ENCODE results near the gene NTM.
"Not testable (repeated sequence)": the region's sequence is repeated elsewhere in the genome, so short reads cannot be mapped to it uniquely, and the experiment has no call there.

Gene NTM

DNA sequence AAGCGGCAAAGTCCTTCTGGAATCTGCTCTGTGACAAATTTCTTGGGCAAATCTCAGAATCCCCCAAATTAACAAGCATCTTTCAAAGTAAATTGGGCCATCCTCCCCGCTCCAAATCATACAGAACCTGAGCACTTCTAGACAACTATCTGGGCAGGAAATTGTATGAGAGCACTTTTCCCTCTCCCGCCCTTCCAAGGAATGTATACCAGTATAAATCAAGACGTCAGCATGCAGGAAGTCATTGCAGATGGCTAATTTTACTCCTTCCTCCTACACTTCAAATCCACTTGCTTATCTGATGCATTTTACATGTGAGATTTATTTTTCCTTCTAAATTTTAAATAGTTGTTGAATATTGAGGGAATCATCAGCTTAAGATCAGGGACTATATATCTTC is 52.1 kb downstream of the NTM start:
- Mint-ChIP-seq H3K36me3 (ENCODE audit: low read depth) (no peaks in the 10 kb centered on the region), H3K27ac (no peak overlapping the region), H3K9me3 (no peaks in the 10 kb centered on the region), H3K4me3 (no peak overlapping the region), H3K4me1 (no peaks in the 10 kb centered on the region), H3K27me3 (peaks cover 2% of the 10 kb centered on the region)
- no peak for DNase-seq
- no peak for ATAC-seq

DNA sequence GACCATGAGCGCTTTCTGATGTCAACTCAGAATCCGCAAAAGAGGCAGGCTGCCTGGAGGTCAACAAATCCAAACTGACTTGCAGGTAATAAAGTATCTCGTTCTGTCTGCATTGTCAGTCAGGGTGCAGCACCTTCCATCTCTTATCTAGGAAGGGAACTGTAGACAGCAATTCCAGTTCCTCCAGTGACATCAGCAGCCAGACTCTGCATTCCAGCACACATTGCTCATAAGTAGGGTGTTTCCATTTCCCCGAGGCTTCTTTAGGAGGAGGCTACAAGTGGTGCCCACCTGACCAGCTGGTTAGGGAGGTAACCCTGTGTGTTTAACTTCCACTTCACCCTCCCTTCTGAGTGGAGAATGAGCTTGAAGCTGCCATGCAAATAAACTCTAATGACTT is 53.3 kb downstream of the NTM start:
- Mint-ChIP-seq H3K9me3 (peaks cover 4% of the 10 kb centered on the region), H3K4me1 (no peaks in the 10 kb centered on the region), H3K36me3 (ENCODE audit: low read depth) (no peaks in the 10 kb centered on the region), H3K4me3 (no peak overlapping the region), H3K27me3 (peaks cover 2% of the 10 kb centered on the region), H3K27ac (no peak overlapping the region)
- DNase-seq (no peak), ATAC-seq (no peak)

DNA sequence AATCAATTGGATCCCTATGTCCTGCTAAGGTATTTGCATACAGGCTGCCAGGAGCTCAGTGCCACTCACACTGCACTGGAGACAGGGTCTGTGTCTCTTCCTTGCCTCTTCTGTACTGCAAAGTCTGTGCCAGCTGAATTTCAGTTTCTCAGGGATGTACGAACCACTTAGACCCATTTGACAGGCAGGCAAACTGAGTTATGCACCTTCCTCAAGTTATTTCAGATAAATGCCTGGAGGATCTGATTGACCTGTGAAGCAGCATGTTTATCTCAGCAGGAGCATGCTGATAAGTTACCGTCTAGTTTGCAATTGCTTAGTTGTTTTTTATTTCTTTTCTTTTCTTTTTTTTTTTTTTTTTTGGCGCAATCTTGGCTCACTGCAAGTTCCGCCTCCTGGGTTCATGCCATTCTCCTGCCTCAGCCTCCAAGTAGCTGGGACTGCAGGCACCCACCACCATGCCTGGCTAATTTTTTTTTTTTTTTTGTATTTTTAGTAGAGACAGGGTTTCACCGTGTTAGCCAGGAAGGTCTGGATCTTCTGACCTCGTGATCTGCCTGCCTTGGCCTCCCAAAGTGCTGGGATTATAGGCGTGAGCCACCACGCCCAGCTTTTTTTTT is 54.0 kb downstream of the NTM start:
- H3K27ac Mint-ChIP-seq; H3K36me3 Mint-ChIP-seq (ENCODE audit: low read depth); ATAC-seq; H3K27me3 Mint-ChIP-seq; H3K4me3 Mint-ChIP-seq; DNase-seq; H3K9me3 Mint-ChIP-seq; H3K4me1 Mint-ChIP-seq: not testable (repeated sequence)

DNA sequence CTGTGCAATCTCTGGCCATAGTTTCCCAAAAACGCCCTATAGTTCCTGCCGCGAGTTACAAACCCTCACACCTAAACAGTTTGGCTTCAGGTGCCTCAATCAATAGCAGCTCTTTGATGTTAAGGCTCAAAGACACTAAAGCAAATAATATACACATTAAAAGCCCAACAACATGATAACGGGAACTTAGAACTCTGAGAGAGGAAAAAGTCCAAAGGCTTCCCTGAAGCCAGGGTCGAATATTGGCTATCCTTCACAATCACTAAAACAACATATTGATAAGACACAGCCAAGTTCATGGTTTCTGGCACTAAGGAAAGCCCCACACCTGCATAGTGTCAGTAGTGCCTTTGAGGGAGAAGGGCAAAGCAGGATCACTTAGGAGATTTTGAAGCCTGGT is 54.9 kb downstream of the NTM start:
- Mint-ChIP-seq H3K36me3 (ENCODE audit: low read depth) (no peaks in the 10 kb centered on the region), H3K4me3 (no peak overlapping the region), H3K27me3 (peaks cover 2% of the 10 kb centered on the region), H3K27ac (no peak overlapping the region), H3K4me1 (no peaks in the 10 kb centered on the region), H3K9me3 (peaks cover 4% of the 10 kb centered on the region)
- ATAC-seq (no peak), DNase-seq (no peak)

GRCh38 chr11:131428853-131429252 is 58.4 kb downstream of the NTM start:
- ATAC-seq = no peak
- Mint-ChIP-seq H3K9me3 (peaks cover 4% of the 10 kb centered on the region), H3K36me3 (ENCODE audit: low read depth) (no peaks in the 10 kb centered on the region), H3K4me1 (no peaks in the 10 kb centered on the region), H3K4me3 (no peak overlapping the region), H3K27ac (no peak overlapping the region), H3K27me3 (no peaks in the 10 kb centered on the region)
- DNase-seq = no peak

GRCh38 chr11:131430473-131431208 is 60.2 kb downstream of the NTM start:
- Mint-ChIP-seq H3K27ac (no peak overlapping the region), H3K4me1 (no peaks in the 10 kb centered on the region), H3K36me3 (ENCODE audit: low read depth) (no peaks in the 10 kb centered on the region), H3K4me3 (no peak overlapping the region), H3K9me3 (peaks cover 4% of the 10 kb centered on the region), H3K27me3 (no peaks in the 10 kb centered on the region)
- ATAC-seq (no peak), DNase-seq (no peak)

- Mint-ChIP-seq H3K4me3 (no peak overlapping the region), H3K36me3 (ENCODE audit: low read depth) (no peaks in the 10 kb centered on the region), H3K9me3 (peaks cover 7% of the 10 kb centered on the region), H3K27me3 (no peaks in the 10 kb centered on the region), H3K4me1 (no peaks in the 10 kb centered on the region), H3K27ac (no peak overlapping the region)
- DNase-seq (no peak), ATAC-seq (no peak)
Observed at GRCh38 chr11:131441051-131441810, 70.8 kb downstream of the NTM start.

DNA sequence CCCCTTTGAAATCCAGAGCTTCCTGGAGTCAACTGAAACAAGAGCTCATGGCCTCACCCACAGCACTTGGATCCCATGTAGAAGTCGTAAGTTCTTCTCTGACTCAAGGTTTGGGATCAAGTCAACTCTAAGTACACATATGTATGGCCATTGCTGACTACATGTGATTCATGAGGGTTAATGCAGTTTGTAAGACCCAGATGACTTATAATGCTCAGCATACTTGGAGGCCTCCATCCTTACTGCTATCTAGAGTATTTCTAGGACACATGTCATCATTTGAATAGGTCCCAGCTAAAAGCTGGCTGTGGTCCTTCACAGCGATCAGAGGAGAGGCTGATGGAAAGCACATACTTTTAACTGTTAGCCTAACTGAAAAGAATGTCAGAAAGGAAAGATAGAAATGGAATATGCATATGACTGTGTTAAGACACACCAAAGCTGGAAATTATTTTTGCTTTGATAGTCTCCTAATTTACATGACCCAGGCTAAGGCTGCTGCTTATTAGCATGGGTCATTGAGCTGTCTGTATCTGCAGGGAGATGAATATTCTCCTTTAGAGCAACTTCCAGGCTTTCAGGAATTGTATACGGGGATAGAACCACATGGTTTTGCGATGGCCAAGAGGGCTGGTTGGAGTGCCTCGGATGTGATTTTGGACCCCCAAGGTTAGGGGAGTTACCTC is 76.3 kb downstream of the NTM start:
- H3K27me3 Mint-ChIP-seq = peaks cover 5% of the 10 kb centered on the region
- H3K4me3 Mint-ChIP-seq = no peak overlapping the region
- ATAC-seq (no peak), DNase-seq (no peak)
- H3K27ac Mint-ChIP-seq = no peak overlapping the region
- no peaks in the 10 kb centered on the region for H3K4me1 Mint-ChIP-seq
- no peaks in the 10 kb centered on the region for H3K36me3 Mint-ChIP-seq (ENCODE audit: low read depth)
- H3K9me3 Mint-ChIP-seq = peaks cover 6% of the 10 kb centered on the region

- H3K36me3 Mint-ChIP-seq (ENCODE audit: low read depth) = no peaks in the 10 kb centered on the region
- H3K27me3 Mint-ChIP-seq = peaks cover 5% of the 10 kb centered on the region
- H3K27ac Mint-ChIP-seq = no peak overlapping the region
- H3K9me3 Mint-ChIP-seq = peaks cover 6% of the 10 kb centered on the region
- H3K4me3 Mint-ChIP-seq = no peak overlapping the region
- ATAC-seq (no peak), DNase-seq (no peak)
- no peaks in the 10 kb centered on the region for H3K4me1 Mint-ChIP-seq
Observed at GRCh38 chr11:131447277-131447815, 76.9 kb downstream of the NTM start.

DNA sequence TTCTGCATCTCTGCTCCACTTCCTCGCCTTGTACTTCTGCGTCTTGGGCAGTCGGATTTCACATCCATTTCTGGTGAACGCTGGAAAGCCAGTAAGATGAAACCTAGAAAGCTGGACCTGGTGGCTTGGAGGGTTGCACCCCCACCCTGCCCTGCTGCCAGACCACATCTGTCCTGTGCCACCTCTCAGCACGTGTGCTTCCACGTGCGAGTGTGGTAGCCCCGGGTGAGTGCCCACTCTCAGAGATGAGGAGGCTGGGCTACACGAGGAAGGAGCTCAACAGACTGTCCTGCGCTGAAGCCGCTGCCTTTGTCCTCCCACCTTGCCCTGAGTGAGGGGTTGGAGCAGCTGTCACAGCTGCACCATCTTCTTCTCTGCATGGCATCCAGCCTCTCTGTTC is 77.5 kb downstream of the NTM start:
- Mint-ChIP-seq H3K27ac (no peak overlapping the region), H3K4me3 (no peak overlapping the region), H3K9me3 (peaks cover 6% of the 10 kb centered on the region), H3K4me1 (no peaks in the 10 kb centered on the region), H3K27me3 (peaks cover 5% of the 10 kb centered on the region), H3K36me3 (ENCODE audit: low read depth) (no peaks in the 10 kb centered on the region)
- no peak for DNase-seq
- ATAC-seq = peak; percentile 13

GRCh38 chr11:131449036-131450019 is 78.9 kb downstream of the NTM start:
- H3K36me3 Mint-ChIP-seq (ENCODE audit: low read depth) = no peaks in the 10 kb centered on the region
- H3K4me3 Mint-ChIP-seq = no peak overlapping the region
- no peaks in the 10 kb centered on the region for H3K4me1 Mint-ChIP-seq
- no peak for DNase-seq
- H3K27ac Mint-ChIP-seq = no peak overlapping the region
- H3K27me3 Mint-ChIP-seq = peaks cover 5% of the 10 kb centered on the region
- no peak for ATAC-seq
- peaks cover 6% of the 10 kb centered on the region for H3K9me3 Mint-ChIP-seq

- ATAC-seq = no peak
- Mint-ChIP-seq H3K27ac (no peak overlapping the region), H3K27me3 (peaks cover 5% of the 10 kb centered on the region), H3K4me3 (no peak overlapping the region), H3K36me3 (ENCODE audit: low read depth) (no peaks in the 10 kb centered on the region), H3K9me3 (peaks cover 6% of the 10 kb centered on the region), H3K4me1 (no peaks in the 10 kb centered on the region)
- no peak for DNase-seq
Observed at GRCh38 chr11:131454490-131454889, 84.1 kb downstream of the NTM start.

- Mint-ChIP-seq H3K36me3 (ENCODE audit: low read depth) (no peaks in the 10 kb centered on the region), H3K27me3 (peaks cover 5% of the 10 kb centered on the region), H3K9me3 (peaks cover 6% of the 10 kb centered on the region), H3K4me3 (no peak overlapping the region), H3K27ac (no peak overlapping the region), H3K4me1 (no peaks in the 10 kb centered on the region)
- ATAC-seq (no peak), DNase-seq (no peak)
Observed at GRCh38 chr11:131454989-131455388, 84.6 kb downstream of the NTM start.

Measured in activated naive CD8-positive, alpha-beta T cell treated with anti-CD3 and anti-CD28 coated beads, Interleukin-2, amount 50 U/mL, for 24 hours (primary cell).